Tibial nerve (tissue), 4 donors: ENCODE results near the gene KRT80. TPM values are rescaled to one million over a fixed set of nuclear protein-coding genes. Genes with fewer than 3 reads are reported as not detected.
A peak's percentile ranks its signal among the peaks of the same experiment; 100 is the strongest.

Experiments
- DNase-seq, 2 donors: peaks; one replicate each; pipeline ENCODE4 v3.0.0-alpha.2; 2019; ENCODE audit warnings: low spot score in 2 of 2
- H3K27ac ChIP-seq, 4 donors: fragments of 200-600 bp; sonication (generic) in 3 of 4; one replicate each; pipeline ENCODE4 v1.5.1; 2017 to 2019; ENCODE audit warnings: mild to moderate bottlenecking in 1 of 4
- H3K27me3 ChIP-seq, 2 donors: fragments of 200-600 bp; sonication (generic) in 1 of 2; one replicate each; pipeline versions ENCODE4 v1.5.1 to v1.6.0; 2017 to 2019
- H3K36me3 ChIP-seq, 3 donors: fragments of 200-600 bp; sonication (generic); one replicate each; pipeline ENCODE4 v1.5.1; 2018 to 2019
- H3K4me1 ChIP-seq, 4 donors: fragments of 200-600 bp; sonication (generic) in 3 of 4; one replicate each; pipeline ENCODE4 v1.5.1; 2017 to 2019
- H3K4me3 ChIP-seq, 4 donors: fragments of 200-600 bp; sonication (generic) in 3 of 4; one replicate each; pipeline ENCODE4 v1.5.1; 2017 to 2019; ENCODE audit warnings: mild to moderate bottlenecking in 1 of 4, moderate library complexity in 1 of 4
- H3K9me3 ChIP-seq, 4 donors: fragments of 200-600 bp; sonication (generic) in 3 of 4; one replicate each; pipeline ENCODE4 v1.5.1; 2017 to 2019
- EP300 ChIP-seq, 2 donors: sonication (generic); formaldehyde crosslinking; IDR thresholded peaks; one replicate each; pipeline ENCODE4 v1.6.1; 2017; ENCODE audit warnings: antibody characterized with exemption in 2 of 2, mild to moderate bottlenecking in 1 of 2
- POLR2A ChIP-seq, 2 donors: fragments of 450-650 bp; IDR thresholded peaks; one replicate each; pipeline ENCODE4 v1.6.1; 2017; ENCODE audit warnings: antibody characterized with exemption in 2 of 2, mild to moderate bottlenecking in 2 of 2, moderate library complexity in 2 of 2
- WGBS, 2 donors: methylation state at CpG; one replicate each; pipeline ENCODE4 v1.1.5; 2018; 5-methylcytosine and 5-hydroxymethylcytosine counted together
- total RNA-seq, 4 donors: library from RNA; depleted of rRNA; stranded (reverse); fragments of >200 nt; gene quantifications; one replicate each; pipeline ENCODE4 v1.1.0, GENCODE V29; 2016
- TF ChIP-seq, protein P1 (sequence below), 5 experiments: fragments of 200-600 bp in 3 of 5; fragments of 450-650 bp in 2 of 5; sonication (generic) in 3 of 5; IDR thresholded peaks; one replicate each; pipeline ENCODE4 v1.5.1; 2016 to 2019; ENCODE audit warnings: antibody characterized with exemption in 5 of 5, mild to moderate bottlenecking in 3 of 5, moderate library complexity in 2 of 5

Gene KRT80
- total RNA-seq, 4 donors from 2014 or later: not detected

DNA sequence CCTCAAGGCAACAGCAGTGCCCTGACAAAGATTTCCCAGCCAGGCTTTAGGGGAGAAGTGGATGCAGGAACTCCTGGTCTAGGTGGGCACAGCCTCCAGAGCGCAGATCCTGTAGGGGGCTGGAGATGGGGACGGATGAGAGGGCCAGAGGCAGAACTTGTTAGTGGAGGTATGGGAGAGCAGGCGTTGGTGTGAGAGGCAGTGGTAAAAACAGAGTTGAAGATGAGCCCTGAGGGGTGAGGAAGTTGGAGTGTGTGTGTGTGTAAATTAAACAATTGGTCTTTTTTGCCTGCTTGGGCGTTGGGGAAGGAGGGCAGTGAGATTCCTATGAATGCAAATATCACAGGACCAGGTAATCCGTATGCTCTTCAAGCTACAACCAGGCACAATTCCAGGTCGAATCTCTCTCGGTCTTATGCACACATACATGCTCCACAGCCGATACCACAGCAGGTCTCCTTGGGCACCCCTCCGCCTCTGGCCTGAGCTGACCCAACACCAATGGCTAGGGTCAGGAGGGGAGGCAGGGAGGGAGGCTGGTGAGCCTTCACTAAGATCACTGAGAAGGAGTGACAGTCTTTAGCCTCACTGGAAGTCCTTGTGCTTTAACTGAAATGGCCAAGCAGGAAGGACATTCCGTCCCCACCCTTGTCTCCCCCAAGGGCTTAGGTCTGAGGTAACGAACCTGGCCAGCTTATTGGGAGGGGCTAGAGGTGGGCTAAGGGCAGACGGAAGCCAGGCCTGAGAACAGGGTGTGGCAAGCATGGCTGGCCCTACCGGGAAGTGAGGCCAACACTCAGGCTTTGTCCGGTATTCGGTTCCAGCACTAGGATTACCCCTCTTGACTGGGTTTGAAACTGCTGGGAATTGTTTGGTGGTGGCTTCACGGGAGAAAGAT, 39.7 kb upstream of the KRT80 start:
- Histone ChIP-seq H3K27me3 (peaks cover 0 to 36% of the 10 kb centered on the region in 2 donors), H3K4me3 (no peak overlapping the region), H3K27ac (peak overlapping the region in 1 of 4 donors; percentile 20), H3K4me1 (peaks cover 0 to 31% (median 2%) of the 10 kb centered on the region in 4 donors), H3K9me3 (no peaks in the 10 kb centered on the region), H3K36me3 (no peaks in the 10 kb centered on the region)
- no peak for DNase-seq
- no peak for TF ChIP-seq POLR2A (IDR thresholded peaks at IDR 0.05)
- TF ChIP-seq, protein P1, sequence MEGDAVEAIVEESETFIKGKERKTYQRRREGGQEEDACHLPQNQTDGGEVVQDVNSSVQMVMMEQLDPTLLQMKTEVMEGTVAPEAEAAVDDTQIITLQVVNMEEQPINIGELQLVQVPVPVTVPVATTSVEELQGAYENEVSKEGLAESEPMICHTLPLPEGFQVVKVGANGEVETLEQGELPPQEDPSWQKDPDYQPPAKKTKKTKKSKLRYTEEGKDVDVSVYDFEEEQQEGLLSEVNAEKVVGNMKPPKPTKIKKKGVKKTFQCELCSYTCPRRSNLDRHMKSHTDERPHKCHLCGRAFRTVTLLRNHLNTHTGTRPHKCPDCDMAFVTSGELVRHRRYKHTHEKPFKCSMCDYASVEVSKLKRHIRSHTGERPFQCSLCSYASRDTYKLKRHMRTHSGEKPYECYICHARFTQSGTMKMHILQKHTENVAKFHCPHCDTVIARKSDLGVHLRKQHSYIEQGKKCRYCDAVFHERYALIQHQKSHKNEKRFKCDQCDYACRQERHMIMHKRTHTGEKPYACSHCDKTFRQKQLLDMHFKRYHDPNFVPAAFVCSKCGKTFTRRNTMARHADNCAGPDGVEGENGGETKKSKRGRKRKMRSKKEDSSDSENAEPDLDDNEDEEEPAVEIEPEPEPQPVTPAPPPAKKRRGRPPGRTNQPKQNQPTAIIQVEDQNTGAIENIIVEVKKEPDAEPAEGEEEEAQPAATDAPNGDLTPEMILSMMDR (IDR thresholded peaks at IDR 0.05): no peak
- TF ChIP-seq EP300 (IDR thresholded peaks at IDR 0.05): no peak
- 58 to 68% methylated on average over 16 of the region's 16 CpGs for WGBS, 2 donors

DNA sequence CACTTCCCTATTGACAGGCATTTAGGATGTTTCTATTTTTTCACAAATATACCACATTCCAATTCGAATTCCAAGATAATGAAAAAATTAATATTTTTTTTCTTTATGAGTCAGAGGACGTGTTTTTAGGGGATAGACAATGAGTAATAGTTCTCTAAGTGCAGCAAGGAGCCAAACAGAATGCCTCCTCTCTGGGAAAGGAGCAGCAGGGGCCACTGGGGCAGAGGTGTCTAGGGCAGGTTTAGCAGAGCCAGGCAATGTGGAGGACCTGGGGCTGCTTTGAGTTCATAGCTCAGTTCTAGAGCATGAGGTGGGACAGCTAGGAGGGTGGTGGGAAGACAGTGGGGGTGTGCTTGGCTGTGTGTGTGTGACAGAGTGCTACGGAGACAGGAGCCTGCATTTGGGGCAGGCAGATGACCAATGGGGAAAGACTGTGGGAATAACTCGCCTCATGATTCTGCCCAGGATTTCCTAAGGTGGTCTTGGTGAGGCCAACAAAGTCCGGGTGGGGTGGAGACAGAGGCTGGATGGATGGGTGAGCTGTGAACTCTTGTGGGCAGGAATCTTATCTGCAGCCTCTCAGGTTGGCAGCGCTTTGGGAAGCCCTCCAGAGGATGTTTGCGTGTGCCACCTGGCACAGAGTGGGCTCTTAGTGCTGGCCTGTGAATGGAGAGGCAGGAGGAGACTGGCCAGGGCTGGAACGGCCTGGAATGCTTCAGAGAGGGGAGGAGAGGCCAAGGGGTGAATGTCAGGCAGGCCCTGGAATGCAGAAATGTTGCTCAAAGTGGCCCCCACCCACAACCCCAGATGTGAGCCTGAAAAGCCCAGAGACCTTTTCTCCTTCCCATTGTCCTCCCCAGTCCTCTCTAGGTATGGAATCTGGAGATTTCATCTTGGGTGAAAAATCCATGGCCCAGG, 38.8 kb upstream of the KRT80 start:
- no peaks in the 10 kb centered on the region for H3K9me3 ChIP-seq
- WGBS, 2 donors: 57 to 60% methylated on average over 8 of the region's 8 CpGs
- no peak overlapping the region for H3K4me3 ChIP-seq
- H3K4me1 ChIP-seq: peaks cover 0 to 31% (median 2%) of the 10 kb centered on the region in 4 donors
- no peaks in the 10 kb centered on the region for H3K36me3 ChIP-seq
- H3K27me3 ChIP-seq: peaks cover 0 to 36% of the 10 kb centered on the region in 2 donors
- TF ChIP-seq, protein P1 (IDR thresholded peaks at IDR 0.05): no peak
- TF ChIP-seq EP300 (IDR thresholded peaks at IDR 0.05): no peak
- TF ChIP-seq POLR2A (IDR thresholded peaks at IDR 0.05): no peak
- no peak for DNase-seq
- no peak overlapping the region for H3K27ac ChIP-seq

- 75 to 78% methylated on average over 2 of the region's 2 CpGs for WGBS, 2 donors
- Histone ChIP-seq H3K9me3 (peaks cover 0 to under 1% (median 0%) of the 10 kb centered on the region in 4 donors), H3K4me3 (no peak overlapping the region), H3K27me3 (peaks cover 0 to 36% of the 10 kb centered on the region in 2 donors), H3K4me1 (peaks cover 0 to 31% (median 2%) of the 10 kb centered on the region in 4 donors), H3K27ac (no peak overlapping the region), H3K36me3 (no peaks in the 10 kb centered on the region)
- TF ChIP-seq POLR2A (IDR thresholded peaks at IDR 0.05): no peak
- TF ChIP-seq EP300 (IDR thresholded peaks at IDR 0.05): no peak
- TF ChIP-seq, protein P1 (IDR thresholded peaks at IDR 0.05): no peak
- no peak for DNase-seq
Observed at GRCh38 chr12:52229836-52230343, 38.1 kb upstream of the KRT80 start.

- H3K4me1 ChIP-seq: peaks cover 0 to 31% (median 2%) of the 10 kb centered on the region in 4 donors
- TF ChIP-seq, protein P1 (IDR thresholded peaks at IDR 0.05): no peak
- TF ChIP-seq EP300 (IDR thresholded peaks at IDR 0.05) (no peak), POLR2A (IDR thresholded peaks at IDR 0.05) (no peak)
- H3K9me3 ChIP-seq: peaks cover 0 to 8% (median 1%) of the 10 kb centered on the region in 4 donors
- no peak overlapping the region for H3K27ac ChIP-seq
- H3K36me3 ChIP-seq: no peaks in the 10 kb centered on the region
- no peak for DNase-seq
- WGBS, 2 donors: 88 to 95% methylated on average over 6 of the region's 6 CpGs
- no peak overlapping the region for H3K4me3 ChIP-seq
- H3K27me3 ChIP-seq: peaks cover 0 to 31% of the 10 kb centered on the region in 2 donors
Observed at GRCh38 chr12:52228931-52229330, 37.1 kb upstream of the KRT80 start.
